NCI-H345 (cell line): Measurements from ENCODE around the gene AURKAIP1.
A peak's percentile ranks its signal among the peaks of the same experiment; 100 is the strongest.
"Not testable (repeated sequence)": the region's sequence is repeated elsewhere in the genome, so short reads cannot be mapped to it uniquely, and the experiment has no call there.

Experiments
- DNase-seq: peaks from one replicate; lab custom pipeline; 2025; lab: John Stamatoyannopoulos, UW

AURKAIP1 gene

DNA sequence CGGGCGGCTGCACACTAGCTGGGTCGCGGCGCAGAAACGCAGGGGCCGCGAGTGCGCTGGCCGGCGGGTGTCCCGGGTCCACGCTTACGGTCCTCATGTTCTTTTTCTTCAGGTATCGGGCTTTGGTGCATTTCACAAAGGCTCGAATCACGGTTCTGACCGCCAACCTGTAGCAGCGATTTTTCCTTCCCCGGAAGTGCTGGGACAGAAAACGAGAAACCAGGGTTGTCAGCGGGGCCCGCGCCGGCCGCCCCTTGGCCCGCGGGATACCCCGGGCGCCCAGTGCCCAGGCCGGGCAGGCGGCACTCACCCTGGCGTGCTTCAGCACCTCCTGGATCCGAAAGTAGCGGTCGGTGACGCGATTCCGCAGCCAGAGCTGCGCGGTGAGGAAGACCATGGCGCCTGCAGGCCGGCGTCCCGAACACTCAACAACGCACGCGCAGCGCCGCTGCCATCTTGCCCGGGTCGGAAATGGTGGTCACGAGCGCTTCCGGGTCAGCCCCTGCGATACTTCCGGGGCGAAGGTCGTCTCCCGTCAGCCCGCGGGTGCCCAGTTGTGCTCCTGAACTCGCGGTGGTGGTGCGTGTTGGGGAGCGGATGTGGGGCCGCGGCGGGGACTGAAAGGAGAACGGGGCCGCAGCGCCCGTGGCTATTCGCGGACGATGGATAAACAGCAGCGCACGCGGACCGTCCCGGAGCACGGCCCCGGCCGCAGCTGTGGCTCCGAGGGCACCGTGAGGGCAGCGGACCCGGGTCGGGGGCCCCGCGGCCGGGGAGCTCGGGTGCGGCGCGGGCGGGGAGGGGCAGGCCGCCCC lies 32.0 kb upstream of the AURKAIP1 start, which contains the start of gene MRPL20:
TSS of gene MRPL20 (minus strand) at position 473 of the 815 bp plus-strand sequence. CDS start at position 397, 76 bp downstream.
- DNase-seq: peak; percentile 94

DNA sequence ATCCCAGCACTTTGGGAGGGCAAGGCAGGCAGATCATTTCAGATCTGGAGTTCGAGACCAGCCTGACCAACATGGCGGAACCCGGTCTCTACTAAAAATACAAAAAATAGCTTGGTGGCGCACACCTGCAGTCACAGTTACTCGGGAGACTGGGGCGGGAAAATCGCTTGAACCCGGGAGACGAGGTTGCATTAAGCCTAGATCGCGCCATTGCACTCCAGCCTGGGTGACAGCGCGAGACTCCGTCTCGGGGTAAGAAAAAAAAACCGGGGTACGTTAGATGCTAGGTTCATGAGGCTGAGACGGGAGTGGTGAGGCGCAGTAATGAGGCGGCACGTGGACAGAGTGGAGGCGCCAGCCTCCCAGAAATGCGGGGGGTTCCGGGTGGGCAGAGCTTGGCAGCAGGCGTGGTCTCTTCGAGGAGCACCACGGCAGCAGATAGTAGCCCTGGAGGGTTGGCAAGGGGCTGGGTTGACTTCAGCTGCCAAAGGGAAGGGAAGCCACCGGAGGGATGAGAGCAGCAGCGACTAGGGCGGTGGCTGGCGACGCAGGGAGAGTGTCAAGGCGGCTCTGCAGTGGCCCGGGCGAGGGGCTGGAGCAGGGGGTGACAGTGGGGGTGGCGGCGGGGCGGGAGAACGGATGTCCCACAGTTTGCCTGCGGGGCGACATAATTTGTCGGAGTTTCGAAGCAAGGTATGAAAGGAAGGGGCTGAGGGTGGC lies 31.3 kb upstream of the AURKAIP1 start:
- no peak for DNase-seq

DNA sequence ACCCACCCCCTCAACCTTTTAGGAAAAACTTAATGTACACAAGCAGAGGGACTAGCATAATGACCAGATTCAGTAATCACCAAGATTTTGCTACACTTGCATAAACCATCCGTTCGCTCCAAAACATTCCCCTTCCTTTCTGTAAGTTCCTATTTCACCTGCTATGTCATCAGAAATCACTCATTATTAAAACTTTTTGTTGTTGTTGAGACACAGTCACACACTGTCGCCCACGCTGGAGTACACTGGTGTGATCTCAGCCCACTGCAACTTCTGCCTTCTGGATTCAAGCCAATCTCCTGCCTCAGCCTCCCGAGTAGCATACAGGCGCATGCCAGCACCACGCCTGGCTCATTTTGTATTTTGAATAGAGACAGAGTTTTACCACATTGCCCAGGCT lies 28.6 kb upstream of the AURKAIP1 start:
- DNase-seq: no peak

DNA sequence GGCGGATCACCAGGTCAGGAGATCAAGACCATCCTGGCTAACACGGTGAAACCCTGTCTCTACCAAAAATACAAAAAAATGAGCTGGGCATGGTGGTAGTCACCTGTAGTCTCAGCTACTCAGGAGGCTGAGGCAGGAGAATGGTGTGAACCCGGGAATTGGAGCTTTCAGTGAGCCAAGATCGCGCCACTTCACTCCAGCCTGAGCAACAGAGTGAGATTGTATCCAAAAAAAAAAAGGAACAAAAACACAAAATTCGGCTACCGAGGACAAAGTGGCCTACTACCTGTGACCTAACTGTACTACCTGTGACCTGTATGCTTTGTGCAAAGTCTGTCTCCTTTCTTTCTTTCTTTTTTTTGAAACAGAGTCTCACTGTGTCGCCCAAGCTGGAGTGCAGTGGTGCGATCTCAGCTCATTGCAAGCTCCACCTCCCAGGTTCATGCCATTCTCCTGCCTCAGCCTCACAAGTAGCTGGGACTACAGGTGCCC lies 27.9 kb upstream of the AURKAIP1 start:
- not testable (repeated sequence) for DNase-seq

DNA sequence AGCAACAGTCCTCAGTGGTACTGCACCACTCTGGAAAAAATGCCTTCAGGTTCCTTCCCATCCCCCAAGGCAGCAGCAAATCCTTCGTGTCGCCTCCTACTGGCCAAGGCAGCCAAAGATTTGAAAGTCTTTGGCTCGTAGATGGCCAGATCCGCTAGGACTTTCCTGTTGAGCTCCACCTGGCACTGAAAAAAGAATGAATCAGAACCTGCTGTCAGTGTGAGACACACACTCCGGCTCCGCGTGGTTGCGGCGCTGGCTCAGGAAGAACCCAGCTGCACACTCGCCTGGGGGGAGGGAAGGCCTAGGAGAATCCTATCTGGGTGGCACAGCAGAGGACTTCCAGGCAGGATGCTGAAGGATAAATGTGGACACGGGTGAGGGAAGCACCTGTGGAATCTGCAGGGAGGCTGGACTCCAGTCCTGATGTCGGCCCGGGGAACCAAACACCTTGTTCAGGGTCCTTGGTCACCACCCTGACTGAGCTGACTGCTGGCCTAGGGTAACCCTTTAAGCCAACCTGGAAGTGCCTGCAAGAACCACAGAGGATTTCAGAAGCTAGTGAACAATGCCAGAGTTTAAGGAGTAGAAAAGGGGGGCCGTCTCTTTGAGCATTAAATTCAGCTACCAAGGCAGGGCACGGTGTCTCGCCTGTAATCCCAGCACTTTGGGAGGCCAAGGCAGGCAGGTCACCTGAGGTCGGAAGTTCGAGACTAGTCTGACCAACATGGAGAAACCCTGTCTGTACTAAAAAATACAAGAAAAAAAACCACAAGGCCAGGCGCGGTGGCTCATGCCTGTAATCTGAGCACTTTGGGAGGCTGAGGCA lies 27.3 kb upstream of the AURKAIP1 start:
- DNase-seq: peak; percentile 16

DNA sequence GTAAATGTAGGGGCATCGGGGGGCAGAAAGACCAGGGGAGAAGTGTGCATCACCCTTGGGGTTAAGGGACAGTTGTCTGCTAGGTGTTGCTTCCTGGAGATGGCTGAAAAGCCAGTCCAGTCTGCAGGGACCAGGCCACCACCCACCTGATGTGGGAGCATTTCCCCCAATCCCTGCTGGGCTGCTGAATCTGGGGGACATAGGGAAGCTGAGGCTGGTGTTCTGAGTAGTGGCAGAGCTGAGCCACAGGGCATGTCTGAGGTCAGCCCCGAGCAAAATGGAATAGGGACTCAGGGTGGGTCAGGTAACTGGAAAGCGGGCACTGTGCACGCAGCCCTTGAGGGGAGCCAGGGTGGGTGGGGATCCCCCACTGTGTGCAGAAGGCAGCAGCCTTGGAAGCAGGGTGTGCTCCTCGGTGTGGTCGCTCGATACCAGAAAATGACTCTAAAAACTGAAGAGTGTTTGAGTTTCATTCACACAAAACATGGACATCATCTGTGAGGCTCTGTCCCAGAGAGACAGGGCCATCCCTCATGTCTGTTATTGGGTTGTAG lies 26.5 kb upstream of the AURKAIP1 start:
- DNase-seq: no peak

DNA sequence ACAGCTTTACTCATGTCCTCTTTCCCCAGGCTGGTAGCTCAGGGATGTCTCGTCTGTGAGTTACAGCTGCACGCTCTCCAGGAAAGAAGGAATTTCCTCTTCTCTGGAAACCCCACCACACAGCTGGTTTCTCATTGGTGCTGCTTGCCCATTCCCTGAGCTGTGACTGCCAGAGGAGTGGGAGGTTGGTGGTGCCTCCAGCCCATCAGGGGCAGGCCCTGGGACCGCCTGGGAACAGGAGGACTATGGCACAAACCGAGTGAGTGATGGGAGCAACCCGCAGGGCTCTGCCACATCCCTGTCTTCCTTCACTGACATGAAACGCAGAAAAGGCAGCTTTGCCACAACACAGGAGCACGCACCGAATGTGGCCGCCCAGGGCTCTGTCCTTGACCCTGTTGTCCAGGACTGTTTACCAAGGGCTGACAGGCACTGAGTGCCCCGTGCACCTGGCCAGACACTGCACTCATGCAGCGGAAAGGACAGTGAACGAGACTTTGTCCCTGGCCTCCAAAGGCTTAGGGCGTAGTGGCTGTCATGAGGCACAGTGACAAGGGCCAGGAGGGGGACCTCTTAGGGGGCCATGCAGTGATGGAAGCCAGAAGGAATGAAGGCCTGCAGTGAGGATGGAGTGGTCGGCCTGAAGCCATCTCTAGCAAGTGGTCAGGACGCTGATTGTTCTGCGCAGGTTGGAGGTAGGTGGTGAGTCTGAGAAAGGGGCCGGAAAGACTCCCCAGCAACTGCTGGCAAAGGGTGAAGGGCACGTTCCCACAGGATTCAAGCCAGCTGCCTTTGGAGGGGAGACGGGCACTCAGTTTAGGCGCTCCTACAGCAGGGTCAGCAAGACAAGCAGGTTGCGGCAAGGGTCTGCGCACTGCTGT lies 25.8 kb upstream of the AURKAIP1 start:
- no peak for DNase-seq

DNA sequence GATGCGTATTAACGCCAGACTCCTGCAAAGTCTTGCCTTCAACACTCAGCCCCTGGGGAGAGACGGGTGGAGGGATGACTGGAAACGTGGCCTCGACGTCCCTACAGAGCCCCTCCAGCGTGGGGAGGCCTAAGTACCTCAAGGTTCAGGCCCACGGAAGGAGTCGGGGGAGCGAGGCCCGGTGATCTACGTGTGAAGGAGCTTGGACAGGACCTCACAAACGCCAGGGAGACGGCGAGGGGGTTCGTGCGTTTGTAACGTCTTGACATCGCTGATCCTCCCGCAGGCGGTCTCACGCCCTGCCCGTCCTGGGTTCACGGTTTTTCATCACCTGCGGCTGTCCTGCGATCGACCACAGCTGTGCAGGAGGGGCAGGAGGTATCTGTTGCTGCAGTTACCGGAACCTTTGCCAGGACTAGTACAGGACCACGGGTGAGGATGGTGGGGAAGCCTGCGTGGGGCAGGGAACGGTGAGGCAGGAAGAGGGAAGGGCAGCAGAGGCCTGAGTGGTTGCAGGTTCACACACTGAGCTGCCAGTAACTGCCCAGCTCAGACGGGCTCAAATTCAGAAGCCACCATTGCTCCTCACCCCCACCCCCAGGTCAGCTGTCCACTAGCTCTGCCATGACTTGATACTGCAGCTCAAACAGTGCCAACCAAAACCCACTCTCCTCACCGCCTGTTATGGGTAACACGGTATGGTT lies 25.0 kb upstream of the AURKAIP1 start:
- DNase-seq: no peak

DNA sequence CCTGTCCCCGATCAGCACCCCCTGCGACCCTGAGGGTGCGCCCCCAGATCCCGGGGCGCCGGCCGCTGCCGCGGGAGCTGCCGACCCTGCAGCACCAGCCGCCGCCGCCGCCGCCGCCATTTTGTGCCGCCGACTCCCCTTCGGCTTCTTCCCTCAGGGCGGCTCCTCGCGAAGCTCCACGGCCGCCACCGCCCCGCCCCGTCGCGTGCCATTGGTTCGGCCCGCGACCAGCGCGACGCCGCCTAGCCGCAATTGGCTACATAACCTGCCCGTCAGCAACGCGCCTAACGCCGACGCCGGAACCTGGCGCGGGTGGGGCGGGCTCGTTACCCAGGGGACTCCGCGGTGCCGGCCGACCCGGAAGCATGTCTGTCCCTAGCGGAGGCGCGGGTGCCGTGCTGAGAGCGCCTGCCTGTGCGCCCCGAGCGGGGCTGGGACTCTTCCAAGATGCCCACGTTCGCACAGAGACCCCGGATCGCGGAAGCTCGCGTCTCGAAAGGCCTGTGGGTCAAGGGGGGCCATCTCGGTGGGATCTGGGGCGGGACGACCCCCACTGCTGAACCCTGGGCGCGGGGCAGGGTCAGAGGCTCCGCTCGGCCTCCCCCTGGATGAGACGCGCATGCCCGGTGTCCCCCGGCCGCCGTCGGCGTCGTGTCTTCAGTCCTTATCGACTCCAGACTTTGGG lies 24.3 kb upstream of the AURKAIP1 start, which contains the start of gene CCNL2:
TSS of gene CCNL2 (minus strand) at position 149 of the 685 bp plus-strand sequence. CDS start at position 120, 29 bp downstream.
- DNase-seq: peak; percentile 99

DNA sequence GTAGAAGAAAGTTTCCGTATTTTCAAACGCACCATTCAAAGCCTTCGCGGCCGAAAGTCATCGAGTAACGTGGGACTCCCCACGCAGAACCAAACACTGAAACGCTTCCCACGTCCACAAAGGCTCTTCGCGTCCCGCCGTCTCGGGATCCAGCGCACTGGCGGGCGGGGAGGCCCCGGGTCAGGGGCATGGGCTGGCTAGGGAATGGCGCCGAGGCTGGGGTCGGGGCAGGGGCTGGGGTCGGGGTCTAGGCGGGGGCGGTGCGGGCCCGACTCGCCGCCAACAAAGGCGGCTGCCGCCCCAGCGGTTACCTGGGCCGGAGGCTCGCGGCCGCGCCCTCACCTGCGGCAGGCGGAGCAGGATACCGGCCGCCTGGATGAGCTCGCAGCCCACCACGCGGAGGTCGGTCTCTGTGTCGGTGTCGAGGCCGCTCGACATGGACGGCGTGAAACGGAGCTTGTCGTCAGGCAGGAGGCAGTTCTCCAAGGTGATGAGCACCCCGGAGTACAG lies 23.7 kb upstream of the AURKAIP1 start:
- DNase-seq: no peak

DNA sequence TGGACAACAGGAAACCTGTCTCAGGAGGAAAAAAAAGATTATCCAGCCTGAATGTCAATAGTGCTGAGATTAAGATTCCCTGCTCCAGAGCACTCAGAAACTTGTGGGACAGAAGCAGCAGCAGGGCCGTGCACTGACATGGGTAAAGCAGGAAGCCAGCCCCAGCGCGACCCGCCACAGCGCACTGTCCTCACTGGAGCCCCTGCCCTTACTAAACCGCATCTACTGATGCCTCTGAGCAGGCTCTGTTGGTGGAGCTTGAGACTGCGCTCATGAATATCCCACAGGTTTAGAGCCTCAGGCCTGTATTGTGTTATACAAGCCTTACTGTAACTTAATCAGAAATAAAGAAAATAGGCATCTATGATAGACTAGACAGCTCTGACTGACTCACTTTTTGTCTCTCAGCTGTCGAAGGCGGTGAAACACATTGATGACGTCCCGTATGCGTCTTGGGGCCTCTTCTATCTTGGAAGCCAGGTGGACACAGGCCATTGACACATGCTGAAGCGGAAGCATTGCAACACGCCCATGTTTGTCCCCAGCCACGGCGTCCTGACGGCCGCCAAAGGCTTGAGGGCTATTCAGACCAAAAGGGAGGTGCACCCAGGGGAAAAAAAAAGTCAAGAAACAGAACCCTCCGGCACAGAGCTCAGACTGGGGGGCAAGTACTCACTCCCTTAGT lies 23.0 kb upstream of the AURKAIP1 start:
- no peak for DNase-seq

DNA sequence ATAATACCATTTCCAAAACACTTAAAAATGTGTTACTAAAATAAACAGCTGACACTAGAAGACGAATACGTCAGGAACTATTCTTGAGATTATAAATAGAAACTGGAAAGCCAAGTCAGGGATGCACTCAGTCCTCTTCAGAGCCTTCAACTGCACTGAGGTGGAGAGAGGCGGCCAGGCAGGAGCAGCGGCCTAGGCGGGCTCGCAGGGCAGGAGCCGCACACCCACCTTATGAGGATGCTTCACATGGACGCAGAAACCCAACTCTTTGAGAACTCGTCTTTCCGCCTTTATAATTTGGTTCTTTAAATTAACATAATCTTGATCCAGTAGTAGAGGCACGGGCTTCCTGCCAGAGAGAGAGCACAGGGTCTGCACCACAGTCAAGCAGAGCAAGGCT lies 20.2 kb upstream of the AURKAIP1 start:
- no peak for DNase-seq

DNA sequence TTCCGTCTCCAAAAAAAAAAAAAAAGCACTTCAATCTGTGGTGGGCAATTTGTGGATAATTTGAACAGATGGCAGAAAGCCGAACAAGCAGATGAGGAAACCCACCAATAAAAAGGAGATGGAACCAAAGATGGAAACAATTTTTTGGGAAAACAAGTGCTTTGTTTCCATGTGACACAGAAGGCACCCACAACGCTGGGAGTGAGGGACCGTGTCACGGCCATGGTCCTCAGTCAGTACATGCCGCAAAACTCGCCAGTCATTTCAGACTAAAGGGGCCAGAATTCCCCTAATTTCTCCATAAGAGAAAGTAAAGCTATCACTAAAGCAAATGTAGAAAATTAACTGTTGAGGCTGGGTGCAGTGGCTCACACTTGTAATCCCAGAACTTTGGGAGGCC lies 19.1 kb upstream of the AURKAIP1 start:
- DNase-seq: no peak

DNA sequence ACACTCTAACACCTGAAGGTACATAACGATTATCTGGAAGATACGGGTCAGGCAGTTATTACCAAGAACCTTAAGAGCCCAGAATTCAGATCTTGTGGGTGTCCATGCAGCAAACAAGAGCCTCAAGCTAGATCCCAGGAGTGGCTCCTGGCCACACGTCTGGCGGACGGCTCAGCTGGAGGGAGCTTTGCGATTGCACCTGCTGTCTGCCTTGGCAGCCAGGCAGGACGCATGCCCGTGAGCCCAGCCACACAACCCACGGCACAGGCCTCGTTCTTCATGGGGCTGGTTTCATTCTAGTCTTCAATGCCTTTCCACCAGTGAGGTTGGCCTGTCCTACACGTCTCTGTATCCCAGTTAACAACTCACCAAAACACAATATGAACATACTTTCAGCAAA lies 18.4 kb upstream of the AURKAIP1 start:
- DNase-seq: no peak

DNA sequence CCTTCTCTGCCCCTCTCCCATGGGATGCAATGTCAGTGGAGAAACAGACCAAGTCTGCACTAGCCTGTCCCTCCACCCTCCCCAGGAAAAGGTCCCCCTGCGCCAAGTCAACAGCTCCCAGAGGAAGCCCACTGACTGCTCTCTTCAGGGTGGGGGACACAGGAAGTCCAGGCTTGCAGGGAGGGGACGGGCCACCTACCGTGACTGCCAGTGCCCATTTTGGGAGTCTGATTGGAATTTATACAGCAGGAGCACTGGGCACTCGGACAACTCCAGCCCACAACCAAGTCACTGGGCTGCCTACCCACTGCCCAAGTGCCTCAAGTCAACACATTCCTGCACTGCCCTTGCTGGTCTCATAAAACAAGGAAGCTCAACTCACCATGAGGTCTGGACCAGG lies 18.0 kb upstream of the AURKAIP1 start:
- no peak for DNase-seq

DNA sequence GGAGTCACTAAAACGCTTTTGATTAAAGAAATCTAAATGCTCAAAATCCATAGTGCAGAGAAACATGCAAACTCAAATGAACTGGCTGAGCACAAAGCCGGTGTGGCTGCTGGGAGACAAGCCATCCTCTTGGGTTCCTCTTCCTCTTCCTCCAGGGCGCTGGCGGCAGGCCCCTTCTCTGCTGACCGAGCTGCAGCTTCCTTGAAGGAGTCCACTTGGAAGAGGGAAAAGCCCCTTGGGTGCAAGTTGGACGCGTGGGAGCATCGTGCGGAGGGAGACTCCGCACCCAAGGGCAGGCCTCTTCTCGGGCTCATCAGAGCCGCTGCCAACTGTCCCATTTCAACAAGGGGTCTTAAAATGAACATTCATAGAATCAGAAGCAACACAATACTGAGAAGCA lies 16.2 kb upstream of the AURKAIP1 start:
- no peak for DNase-seq

DNA sequence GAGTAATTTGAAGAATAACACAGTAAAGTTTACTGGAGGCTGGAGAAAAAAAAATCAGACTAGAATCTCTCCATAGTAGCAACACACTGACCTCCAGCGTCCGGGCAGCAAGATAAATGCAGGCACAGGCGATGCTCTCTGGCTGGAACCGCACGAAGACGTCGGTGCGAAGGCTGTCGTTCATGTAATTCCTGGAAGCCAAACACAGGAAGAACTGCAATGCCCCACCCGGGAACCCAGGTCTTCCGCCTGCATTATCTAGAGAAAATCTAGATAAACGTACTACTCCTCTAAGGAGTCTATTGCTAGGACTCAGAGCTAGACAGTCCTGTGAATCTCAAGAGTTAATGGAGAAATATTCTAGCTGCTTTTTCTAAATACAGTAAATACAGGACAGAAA lies 15.7 kb upstream of the AURKAIP1 start:
- DNase-seq: no peak

DNA sequence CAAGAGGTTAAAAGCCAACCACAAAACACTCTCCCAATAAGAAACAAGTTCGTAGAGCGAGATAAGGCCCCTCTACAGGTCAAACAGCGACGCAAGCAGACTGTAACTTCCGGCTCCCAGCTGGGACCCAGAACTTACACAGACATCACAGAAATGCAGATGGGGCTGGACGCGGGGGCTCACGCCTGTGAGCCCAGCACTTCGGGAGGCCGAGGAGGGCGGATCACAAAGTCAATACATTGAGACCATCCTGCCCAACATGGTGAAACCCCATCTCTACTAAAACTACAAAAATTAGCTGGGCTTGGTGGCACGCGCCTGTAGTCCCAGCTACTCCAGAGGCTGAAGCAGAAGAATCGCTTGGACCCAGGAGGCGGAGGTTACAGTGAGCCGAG lies 13.1 kb upstream of the AURKAIP1 start:
- DNase-seq: no peak
